SH-SY5Y (cell line): Measurements from ENCODE around the gene SAMD14.
A peak's percentile ranks its signal among the peaks of the same experiment; 100 is the strongest.

Experiments used
- GATA2 ChIP-seq: IDR thresholded peaks from 2 replicates; pipeline ENCODE4 v1.6.1; 2011; ENCODE audit warnings: mild to moderate bottlenecking, low read depth, low read length
- GATA3 ChIP-seq: IDR thresholded peaks from 2 replicates; pipeline ENCODE4 v1.6.1; 2011; ENCODE audit warnings: low read depth, mild to moderate bottlenecking, low read length, moderate library complexity

SAMD14 gene

GRCh38 chr17:50169881-50170459, 40.0 kb upstream of the SAMD14 start:
- no peak for TF ChIP-seq GATA3
- no peak for TF ChIP-seq GATA2

- TF ChIP-seq GATA2 (no peak), GATA3 (no peak)
Measured at GRCh38 chr17:50169121-50169764, 39.3 kb upstream of the SAMD14 start.

- no peak for TF ChIP-seq GATA3
- no peak for TF ChIP-seq GATA2
Measured at GRCh38 chr17:50168319-50168718, 38.4 kb upstream of the SAMD14 start.

GRCh38 chr17:50167371-50167770, 37.4 kb upstream of the SAMD14 start:
- TF ChIP-seq GATA3 (no peak), GATA2 (no peak)

GRCh38 chr17:50166518-50167181, 36.7 kb upstream of the SAMD14 start:
- TF ChIP-seq GATA2 = no peak
- no peak for TF ChIP-seq GATA3

- TF ChIP-seq GATA2 (no peak), GATA3 (no peak)
Measured at GRCh38 chr17:50165867-50166517, 36.0 kb upstream of the SAMD14 start, which contains the start of gene SGCA. Gene SGCA, plus strand, starts transcription at chr17:50166005. Its CDS starts 36 bp downstream, at chr17:50166041.

- no peak for TF ChIP-seq GATA3
- no peak for TF ChIP-seq GATA2
Measured at GRCh38 chr17:50165466-50165865, 35.5 kb upstream of the SAMD14 start.

- TF ChIP-seq GATA2 (no peak), GATA3 (no peak)
Measured at GRCh38 chr17:50165066-50165465, 35.1 kb upstream of the SAMD14 start.

- TF ChIP-seq GATA3 (no peak), GATA2 (no peak)
Measured at GRCh38 chr17:50164697-50164988, 34.7 kb upstream of the SAMD14 start.

- TF ChIP-seq GATA3 (no peak), GATA2 (no peak; the same call in 1 of the 2 replicates)
Measured at GRCh38 chr17:50163843-50164696, 34.1 kb upstream of the SAMD14 start.

- TF ChIP-seq GATA2 (no peak), GATA3 (no peak)
Measured at GRCh38 chr17:50162466-50163254, 32.7 kb upstream of the SAMD14 start.

GRCh38 chr17:50161911-50162288, 31.9 kb upstream of the SAMD14 start:
- TF ChIP-seq GATA3 (no peak), GATA2 (no peak)

- no peak for TF ChIP-seq GATA3
- peak; percentile 63 for TF ChIP-seq GATA2
Measured at GRCh38 chr17:50161023-50161910, 31.3 kb upstream of the SAMD14 start.
